Heart right ventricle (tissue), 16 donors: ENCODE measurements around the gene BUB3. TPM values are rescaled to one million over a fixed set of nuclear protein-coding genes. Genes with fewer than 3 reads are reported as not detected.

Experiments
- ATAC-seq, 8 donors: fragments of 200-7000 bp; cut with Tn5 transposase; one replicate each; pipeline ENCODE4 v1.9.1; 2020; ENCODE audit warnings: mild to moderate bottlenecking in 8 of 8, moderate library complexity in 8 of 8, moderate number of reproducible peaks in 1 of 8
- DNase-seq, 2 donors: peaks; one replicate each; pipeline ENCODE4 v3.0.0-alpha.2; 2020
- H3K27ac ChIP-seq, 10 donors: fragments of 200-600 bp; sonication (generic) in 2 of 10; one replicate each; pipeline versions ENCODE4 v1.5.0 to v1.8.0; 2020 to 2022; ENCODE audit warnings: mild to moderate bottlenecking in 3 of 10
- H3K27me3 ChIP-seq, 7 donors: fragments of 200-600 bp; one replicate each; pipeline ENCODE4 v1.8.0; 2021 to 2022; ENCODE audit warnings: mild to moderate bottlenecking in 2 of 7
- H3K36me3 ChIP-seq, 9 donors: fragments of 200-600 bp; sonication (generic) in 1 of 9; one replicate each; pipeline versions ENCODE4 v1.5.0 to v1.8.0; 2020 to 2022; ENCODE audit warnings: mild to moderate bottlenecking in 2 of 9
- H3K4me1 ChIP-seq, 9 donors: fragments of 200-600 bp; sonication (generic) in 1 of 9; one replicate each; pipeline versions ENCODE4 v1.5.0 to v1.8.0; 2020 to 2022; ENCODE audit warnings: mild to moderate bottlenecking in 4 of 9
- H3K4me3 ChIP-seq, 10 donors: fragments of 200-600 bp; sonication (generic) in 2 of 10; one replicate each; pipeline versions ENCODE4 v1.5.0 to v1.8.0; 2020 to 2022; ENCODE audit warnings: mild to moderate bottlenecking in 7 of 10, moderate library complexity in 2 of 10
- H3K9me3 ChIP-seq, 11 donors: fragments of 200-600 bp in 10 of 11; sonication (generic) in 2 of 11; one replicate each; pipeline versions ENCODE4 v1.5.0 to v1.8.0; 2013 to 2022; ENCODE audit warnings: mild to moderate bottlenecking in 2 of 11, control low read depth in 1 of 11, moderate library complexity in 1 of 11
- CTCF ChIP-seq, 9 donors: fragments of 200-600 bp; sonication (generic) in 2 of 9; IDR thresholded peaks; one replicate each; pipeline versions ENCODE4 v1.5.0 to v1.8.0; 2021 to 2022; ENCODE audit warnings: antibody characterized with exemption in 9 of 9, mild to moderate bottlenecking in 5 of 9, moderate library complexity in 1 of 9
- WGBS, 2 donors: extraction: QIAGEN DNeasy Blood & Tissue Kit; methylation state at CpG; one replicate each; pipeline ENCODE4 v1.1.7; 2013; ENCODE audit warnings: inconsistent platforms in 1 of 2; 5-methylcytosine and 5-hydroxymethylcytosine counted together
- intact Hi-C, 10 donors: fragments of 100-400 bp; cut with DNase I; formaldehyde crosslinking; loops; one replicate each; pipeline versions ENCODE4 v1.11.1 to v1.14.2; 2022
- polyA plus RNA-seq, 2 donors: library from polyadenylated mRNA; stranded (reverse); fragments of 200-250 nt; gene quantifications; one replicate each; pipeline ENCODE4 v1.2.3, GENCODE V29; 2013
- total RNA-seq, 10 donors: library from RNA; stranded (reverse); fragmentation: NEBNext Ultra II Directional in 3 of 10; extraction: Animal tissue kit (Norgen Biotek cat#: 25700) in 3 of 10; gene quantifications; one replicate each; pipeline versions ENCODE4 v1.2.1 to v1.2.4, GENCODE V29; 2021 to 2023
- donor health status: Arrhythmogenic right ventricular cardiomyopathy.
- donor health status: ischemic (EF 13 %, LVEDD 7.1; RV severe dilation, severe dysfunction).
- donor health status: healthy with polysubstance abuse.
- donor health status: DM: no; HTN: yes; CAD: no.
- donor health status: DM: no; HTN: no; CAD: no.
- donor health status: ischemic (EF 25% LVEDD 6.9; RV normal size, moderate dysfunction).
- donor health status: ischemic (EF 25% LVEDD 5.7; RV mildly dilated, moderate dysfunction).
- donor health status: healthy.
- donor health status: DM: yes; HTN: yes; CAD: no.
- donor health status: Ischemic cardiomyopathy.
- donor health status: ischemic (EF 35%, LVEDD 5.7; RV mildly dilated, moderate dysfunction).
- donor health status: nonischemic (EF 11% LVEDD 7.7; RV severe dilation, severe dysfunction).
- donor health status: DM: yes; HTN: yes; CAD: no.
- donor health status: PGD.
- donor health status: ischemic (EF 29% LVEDD 5.4; RV normal size, mild dysfunction).
- donor health status: nonischemic (EF 23%, LVEDD 6.1; RV moderate dilation, normal function).

Gene BUB3
- total and polyA plus RNA-seq, 12 donors: 11.4 to 42.0 (median 30.4) TPM

GRCh38 chr10:123183724-123184123 lies 29.5 kb downstream of the BUB3 start:
- H3K4me1 ChIP-seq: no peaks in the 10 kb centered on the region
- H3K4me3 ChIP-seq: no peak overlapping the region
- H3K27ac ChIP-seq: no peak overlapping the region
- no peak for TF ChIP-seq CTCF (IDR thresholded peaks at IDR 0.05)
- ATAC-seq (no peak), DNase-seq (no peak)
- H3K27me3 ChIP-seq: no peaks in the 10 kb centered on the region
- peaks cover 0 to 32% (median 0%) of the 10 kb centered on the region in 9 donors for H3K36me3 ChIP-seq
- H3K9me3 ChIP-seq: peaks cover 0 to 42% (median 8%) of the 10 kb centered on the region in 11 donors
- intact Hi-C loops: no loop called here
- WGBS, 2 donors: 94 to 99% methylated on average over 2 of the region's 2 CpGs

GRCh38 chr10:123187781-123188180 lies 33.6 kb downstream of the BUB3 start:
- H3K4me3 ChIP-seq: no peak overlapping the region
- peaks cover 0 to 37% (median 0%) of the 10 kb centered on the region in 9 donors for H3K36me3 ChIP-seq
- DNase-seq (no peak), ATAC-seq (no peak)
- TF ChIP-seq CTCF (IDR thresholded peaks at IDR 0.05): no peak
- H3K27ac ChIP-seq: no peak overlapping the region
- H3K27me3 ChIP-seq: no peaks in the 10 kb centered on the region
- peaks cover 0 to 32% (median 8%) of the 10 kb centered on the region in 11 donors for H3K9me3 ChIP-seq
- intact Hi-C loops: no loop called here
- WGBS, 2 donors: 96 to 98% methylated on average over 5 of the region's 5 CpGs
- no peaks in the 10 kb centered on the region for H3K4me1 ChIP-seq

- H3K9me3 ChIP-seq: no peaks in the 10 kb centered on the region
- ATAC-seq (no peak), DNase-seq (no peak)
- peaks cover 0 to 11% (median 0%) of the 10 kb centered on the region in 9 donors for H3K36me3 ChIP-seq
- TF ChIP-seq CTCF (IDR thresholded peaks at IDR 0.05): no peak
- intact Hi-C loops: no loop called here
- H3K4me3 ChIP-seq: no peak overlapping the region
- WGBS, 2 donors: 92 to 95% methylated on average over 8 of the region's 8 CpGs
- no peak overlapping the region for H3K27ac ChIP-seq
- no peaks in the 10 kb centered on the region for H3K4me1 ChIP-seq
- no peaks in the 10 kb centered on the region for H3K27me3 ChIP-seq
These were observed 37.7 kb downstream of the BUB3 start for GRCh38 chr10:123191886-123192285.

GRCh38 chr10:123194056-123194455 lies 39.9 kb downstream of the BUB3 start:
- DNase-seq (no peak), ATAC-seq (no peak)
- no peaks in the 10 kb centered on the region for H3K27me3 ChIP-seq
- intact Hi-C loops: no loop called here
- H3K27ac ChIP-seq: no peak overlapping the region
- H3K4me3 ChIP-seq: no peak overlapping the region
- 92 to 94% methylated on average over 9 of the region's 9 CpGs for WGBS, 2 donors
- no peaks in the 10 kb centered on the region for H3K4me1 ChIP-seq
- TF ChIP-seq CTCF (IDR thresholded peaks at IDR 0.05): no peak
- peaks cover 0 to 11% (median 0%) of the 10 kb centered on the region in 9 donors for H3K36me3 ChIP-seq
- no peaks in the 10 kb centered on the region for H3K9me3 ChIP-seq
